ENCODE results near the gene CACNB1.

The CACNB1 gene

DNA sequence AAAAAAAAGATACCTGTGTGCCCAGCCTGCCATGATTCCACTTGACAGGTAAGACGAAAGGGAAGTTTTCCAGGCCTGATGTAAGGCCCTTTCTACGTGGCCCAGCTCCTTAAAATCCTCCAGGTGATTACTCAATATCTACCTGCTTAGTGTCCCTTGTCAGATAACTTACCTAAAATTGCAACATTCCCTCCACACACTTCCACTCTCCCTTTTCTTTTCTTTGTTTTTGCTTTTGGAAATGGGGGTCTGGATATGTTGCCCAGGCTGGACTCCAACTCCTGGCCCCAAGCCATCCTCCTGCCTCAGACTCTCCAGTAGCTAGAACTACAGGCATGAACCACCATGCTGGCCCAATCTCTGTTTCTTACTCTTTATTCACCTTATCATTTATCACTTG, 38.8 kb downstream of the CACNB1 start:
- Histone ChIP-seq H3K9ac (ENCODE audit: low read length) (no peak overlapping the region), H3K9me3 (replicated peaks; ENCODE audit: insufficient read depth, low read length) (no peaks in the 10 kb centered on the region), H2AFZ (ENCODE audit: low read length) (no peak overlapping the region), H3K4me3 (ENCODE audit: low read length) (no peak overlapping the region), H3K79me2 (ENCODE audit: low read length) (no peaks in the 10 kb centered on the region), H3K4me1 (ENCODE audit: low read length) (no peaks in the 10 kb centered on the region), H3K27me3 (replicated peaks; ENCODE audit: insufficient read depth, low read length) (0 out of 2 replicates have a peak, but pooled peaks cover 10% of the 10 kb centered on the region), H3K27ac (ENCODE audit: low read length) (no peak overlapping the region), H4K20me1 (ENCODE audit: insufficient read depth, low read length) (no peaks in the 10 kb centered on the region), H3F3A (ENCODE audit: insufficient read depth, low read length) (peaks cover 6% of the 10 kb centered on the region; the same call in 1 of the 2 replicates), H3K9me2 (replicated peaks; ENCODE audit: insufficient read depth, low read length) (no peaks in the 10 kb centered on the region), H3K4me2 (ENCODE audit: low read depth, low read length) (no peak overlapping the region), H3K36me3 (replicated peaks; ENCODE audit: insufficient read depth, low read length) (no peaks in the 10 kb centered on the region)
- TF ChIP-seq EZH2phosphoT487 (IDR thresholded peaks at IDR 0.05; ENCODE audit: low read length) (no peak), EZH2 (optimal IDR thresholded peaks at IDR 0.05; ENCODE audit: low read depth, low read length) (no peak)
- TF ChIP-seq, protein P1, sequence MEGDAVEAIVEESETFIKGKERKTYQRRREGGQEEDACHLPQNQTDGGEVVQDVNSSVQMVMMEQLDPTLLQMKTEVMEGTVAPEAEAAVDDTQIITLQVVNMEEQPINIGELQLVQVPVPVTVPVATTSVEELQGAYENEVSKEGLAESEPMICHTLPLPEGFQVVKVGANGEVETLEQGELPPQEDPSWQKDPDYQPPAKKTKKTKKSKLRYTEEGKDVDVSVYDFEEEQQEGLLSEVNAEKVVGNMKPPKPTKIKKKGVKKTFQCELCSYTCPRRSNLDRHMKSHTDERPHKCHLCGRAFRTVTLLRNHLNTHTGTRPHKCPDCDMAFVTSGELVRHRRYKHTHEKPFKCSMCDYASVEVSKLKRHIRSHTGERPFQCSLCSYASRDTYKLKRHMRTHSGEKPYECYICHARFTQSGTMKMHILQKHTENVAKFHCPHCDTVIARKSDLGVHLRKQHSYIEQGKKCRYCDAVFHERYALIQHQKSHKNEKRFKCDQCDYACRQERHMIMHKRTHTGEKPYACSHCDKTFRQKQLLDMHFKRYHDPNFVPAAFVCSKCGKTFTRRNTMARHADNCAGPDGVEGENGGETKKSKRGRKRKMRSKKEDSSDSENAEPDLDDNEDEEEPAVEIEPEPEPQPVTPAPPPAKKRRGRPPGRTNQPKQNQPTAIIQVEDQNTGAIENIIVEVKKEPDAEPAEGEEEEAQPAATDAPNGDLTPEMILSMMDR (IDR thresholded peaks at IDR 0.05; ENCODE audit: low read length) = no peak
- DNase-seq = no peak

DNA sequence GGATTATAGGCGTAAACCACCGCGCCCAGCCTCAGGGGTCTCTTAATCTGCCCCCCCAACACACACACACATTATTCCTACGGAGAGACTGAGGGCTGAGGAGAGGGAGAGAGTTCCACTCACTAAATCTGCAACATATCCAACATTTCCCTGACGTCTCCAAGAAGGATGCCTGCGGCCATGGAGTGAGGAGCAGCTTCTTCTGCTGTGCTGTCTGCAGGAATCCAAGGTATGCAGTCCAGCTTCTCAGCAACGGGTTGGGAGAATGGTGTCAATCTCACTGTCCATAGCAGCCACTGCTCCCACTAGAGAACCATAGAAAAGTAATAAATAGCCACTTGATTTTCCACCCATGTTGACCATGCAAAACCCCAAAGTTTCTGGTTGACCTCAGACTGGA, 41.0 kb downstream of the CACNB1 start:
- H4K20me1 ChIP-seq (ENCODE audit: insufficient read depth, low read length) = no peaks in the 10 kb centered on the region

DNA sequence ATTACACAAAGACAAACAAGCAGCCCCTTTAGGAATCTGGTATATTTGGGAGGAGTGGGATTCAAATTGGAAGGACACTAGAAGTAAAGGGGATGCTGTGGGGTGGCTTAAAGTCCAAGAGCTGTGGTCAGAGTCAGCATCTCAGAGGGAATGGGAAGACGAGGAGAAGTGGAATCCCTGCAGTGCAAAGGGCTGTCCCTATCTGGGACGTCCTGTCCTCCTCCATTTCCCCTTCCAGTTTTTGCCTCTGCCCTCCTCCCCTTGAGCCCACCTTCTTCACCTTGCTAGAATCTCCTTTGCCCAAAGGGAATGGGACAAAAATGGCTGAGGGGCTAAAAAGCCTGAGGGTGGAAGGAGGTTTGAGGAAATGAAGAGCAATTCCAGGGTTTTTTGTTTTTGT, 41.8 kb downstream of the CACNB1 start:
- H3K9ac ChIP-seq (ENCODE audit: low read length) = no peak overlapping the region
- H3K27ac ChIP-seq (ENCODE audit: low read length) = no peak overlapping the region
- H3K4me3 ChIP-seq (ENCODE audit: low read length) = no peak overlapping the region
- H3K27me3 ChIP-seq (replicated peaks; ENCODE audit: insufficient read depth, low read length) = peaks cover 16% of the 10 kb centered on the region; the same call in 1 of the 2 replicates
- H4K20me1 ChIP-seq (ENCODE audit: insufficient read depth, low read length) = no peaks in the 10 kb centered on the region
- H3K9me2 ChIP-seq (replicated peaks; ENCODE audit: insufficient read depth, low read length) = no peaks in the 10 kb centered on the region
- peaks cover 15% of the 10 kb centered on the region for H3F3A ChIP-seq (ENCODE audit: insufficient read depth, low read length)
- no peaks in the 10 kb centered on the region for H3K9me3 ChIP-seq (replicated peaks; ENCODE audit: insufficient read depth, low read length)
- DNase-seq = no peak
- TF ChIP-seq EZH2 (optimal IDR thresholded peaks at IDR 0.05; ENCODE audit: low read depth, low read length) = no peak
- TF ChIP-seq EZH2phosphoT487 (IDR thresholded peaks at IDR 0.05; ENCODE audit: low read length) = no peak
- TF ChIP-seq, protein P1 (IDR thresholded peaks at IDR 0.05; ENCODE audit: low read length) = no peak
- H2AFZ ChIP-seq (ENCODE audit: low read length) = no peak overlapping the region
- H3K36me3 ChIP-seq (replicated peaks; ENCODE audit: insufficient read depth, low read length) = no peaks in the 10 kb centered on the region
- peaks cover 6% of the 10 kb centered on the region for H3K4me1 ChIP-seq (ENCODE audit: low read length)
- no peak overlapping the region for H3K4me2 ChIP-seq (ENCODE audit: low read depth, low read length)
- H3K79me2 ChIP-seq (ENCODE audit: low read length) = no peaks in the 10 kb centered on the region

More for the DNA sequence above, 41.0 kb downstream of the CACNB1 start:
- TF ChIP-seq, protein P1 (IDR thresholded peaks at IDR 0.05; ENCODE audit: low read length) = no peak
- no peak for TF ChIP-seq EZH2phosphoT487 (IDR thresholded peaks at IDR 0.05; ENCODE audit: low read length)
- TF ChIP-seq EZH2 (optimal IDR thresholded peaks at IDR 0.05; ENCODE audit: low read depth, low read length) = no peak
- Histone ChIP-seq H3K79me2 (ENCODE audit: low read length) (no peaks in the 10 kb centered on the region), H3K9me3 (replicated peaks; ENCODE audit: insufficient read depth, low read length) (no peaks in the 10 kb centered on the region), H2AFZ (ENCODE audit: low read length) (no peak overlapping the region), H3K9ac (ENCODE audit: low read length) (no peak overlapping the region), H3K36me3 (replicated peaks; ENCODE audit: insufficient read depth, low read length) (no peaks in the 10 kb centered on the region), H3K9me2 (replicated peaks; ENCODE audit: insufficient read depth, low read length) (no peaks in the 10 kb centered on the region), H3K4me3 (ENCODE audit: low read length) (no peak overlapping the region), H3K4me1 (ENCODE audit: low read length) (peaks cover 6% of the 10 kb centered on the region), H3K4me2 (ENCODE audit: low read depth, low read length) (no peak overlapping the region), H3K27me3 (replicated peaks; ENCODE audit: insufficient read depth, low read length) (peaks cover 10% of the 10 kb centered on the region; the same call in 1 of the 2 replicates), H3K27ac (ENCODE audit: low read length) (no peak overlapping the region), H3F3A (ENCODE audit: insufficient read depth, low read length) (peaks cover 15% of the 10 kb centered on the region)
- no peak for DNase-seq
